GM21528 (cell line): ENCODE data around the gene TNXB.

Experiments used
- ATAC-seq: cut with Tn5 transposase; IDR thresholded peaks from one replicate; pipeline ENCODE4 v1.9.1; 2021; ENCODE audit warnings: mild to moderate bottlenecking, moderate library complexity; ENCODE audit not compliant: unreplicated experiment, low FRiP score

TNXB gene

DNA sequence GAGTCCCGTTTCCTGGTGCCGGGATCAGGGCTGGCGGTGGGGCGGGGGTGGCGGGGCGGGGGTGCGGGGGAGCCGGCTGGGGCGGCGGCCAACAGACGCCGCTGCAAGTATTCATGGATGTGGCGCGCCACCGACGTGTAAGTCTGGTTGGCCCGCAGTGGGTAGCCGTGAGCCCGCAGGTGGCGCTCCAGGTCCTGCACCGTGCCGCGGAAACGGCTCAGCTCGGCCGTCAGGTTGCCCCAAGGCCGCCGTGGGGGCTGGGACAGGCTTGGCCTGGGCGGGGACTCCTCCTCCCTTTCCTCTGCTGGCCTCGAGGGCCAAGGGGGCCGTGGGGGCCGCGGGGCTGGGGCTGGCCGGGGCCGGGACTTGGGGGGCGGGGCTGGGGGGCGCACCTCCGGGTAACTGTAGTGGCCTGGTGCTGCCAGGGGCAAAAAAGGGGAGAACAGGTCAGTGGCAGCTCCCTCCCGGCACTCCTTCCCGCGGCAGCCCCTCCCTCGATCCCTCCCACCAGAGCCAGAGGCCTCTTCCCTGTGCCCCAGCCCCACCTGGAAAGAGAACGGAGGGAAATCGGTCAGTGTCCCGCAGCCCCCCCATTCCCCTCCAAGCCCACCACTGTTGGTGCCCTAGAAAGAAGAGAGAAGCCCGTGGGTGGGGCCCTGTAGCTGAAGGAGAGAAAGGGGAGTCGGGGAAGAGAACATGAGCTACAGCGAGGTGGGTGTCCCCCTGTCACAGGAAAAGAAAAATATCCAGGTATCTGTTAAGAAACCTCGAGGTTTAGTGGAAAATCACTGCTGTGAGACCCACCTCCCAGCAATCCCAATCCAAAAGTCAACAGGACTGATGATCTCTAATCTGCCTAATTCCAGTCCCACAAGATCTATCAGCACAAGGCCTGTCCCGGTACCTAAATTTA is 21.3 kb downstream of the TNXB start:
- ATAC-seq = no peak

DNA sequence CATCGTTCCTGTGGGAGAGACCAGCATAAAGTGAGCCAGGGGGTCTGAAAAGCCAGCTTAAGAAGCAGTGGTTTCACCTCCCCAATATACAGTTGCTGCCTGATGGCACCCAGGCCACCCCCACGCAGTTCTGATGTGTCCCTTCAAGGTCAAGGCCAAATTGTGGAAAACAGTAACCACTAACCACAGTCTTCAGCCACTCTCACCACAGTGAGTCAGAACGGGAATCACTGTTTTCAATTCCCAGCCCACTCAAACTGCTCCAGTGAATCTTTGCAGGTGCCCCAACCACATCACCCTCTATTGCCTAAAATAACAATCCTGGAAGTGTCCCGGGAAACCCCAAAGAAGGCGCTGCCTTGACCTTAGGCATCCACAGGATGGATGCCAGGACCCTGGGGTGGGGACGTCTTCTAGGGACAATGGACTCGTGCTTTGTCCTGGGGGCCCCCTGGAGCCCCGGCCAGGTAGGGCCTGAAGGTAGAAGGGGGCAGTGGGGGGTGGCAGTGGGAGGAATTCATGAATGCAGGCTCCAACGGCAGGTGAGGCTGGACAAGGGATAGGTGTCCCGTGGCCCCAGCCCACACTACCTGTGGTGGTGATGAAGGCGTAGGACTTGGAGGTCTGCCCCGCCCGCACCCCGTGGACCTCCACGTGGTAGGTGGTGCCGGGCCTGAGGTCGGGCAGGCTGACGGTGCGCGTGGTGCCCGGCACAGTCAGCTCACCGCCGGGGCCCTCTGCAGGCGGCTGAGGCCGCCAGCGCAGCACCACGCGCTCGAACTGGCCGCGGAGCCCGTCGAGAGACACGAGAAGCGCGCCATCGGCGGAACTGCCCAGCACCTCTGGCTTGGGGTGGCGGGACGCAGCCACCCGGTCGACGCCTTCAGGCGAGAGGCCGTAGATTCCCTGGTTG is 22.2 kb downstream of the TNXB start:
- no peak for ATAC-seq

DNA sequence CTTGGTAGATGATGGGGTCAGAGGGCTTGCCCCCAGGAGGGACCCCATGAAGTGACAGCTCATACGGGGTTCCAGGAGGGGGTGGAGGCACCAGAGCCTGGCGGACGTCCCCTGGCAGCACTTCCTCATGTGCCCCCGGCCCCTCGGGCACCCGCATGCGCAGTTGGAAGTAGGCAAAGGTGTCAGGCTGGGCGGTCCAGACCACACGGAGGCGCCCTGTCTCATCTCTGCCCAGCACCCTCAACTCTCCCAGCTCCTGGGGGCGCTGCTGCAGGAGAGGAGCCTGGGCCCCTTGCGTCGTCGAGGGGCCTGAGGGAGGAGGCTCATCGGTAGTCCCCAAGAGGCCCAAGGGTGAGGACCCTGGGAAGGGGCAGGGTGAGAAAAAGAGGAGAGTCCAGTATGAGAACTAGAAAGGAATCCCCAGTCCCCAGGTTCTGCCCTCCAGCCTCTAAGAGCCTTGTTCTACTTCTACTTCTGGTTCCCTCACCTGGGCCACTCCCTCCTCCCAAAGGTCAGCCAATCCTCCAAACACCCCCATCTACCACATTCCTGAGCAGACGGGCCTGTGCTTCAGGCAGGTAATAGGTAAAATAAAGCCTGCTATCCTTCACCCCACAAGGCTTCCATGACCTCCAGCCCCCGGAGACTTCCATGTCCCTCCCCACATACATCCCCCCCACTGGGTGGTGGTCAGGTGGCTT is 23.2 kb downstream of the TNXB start:
- no peak for ATAC-seq

DNA sequence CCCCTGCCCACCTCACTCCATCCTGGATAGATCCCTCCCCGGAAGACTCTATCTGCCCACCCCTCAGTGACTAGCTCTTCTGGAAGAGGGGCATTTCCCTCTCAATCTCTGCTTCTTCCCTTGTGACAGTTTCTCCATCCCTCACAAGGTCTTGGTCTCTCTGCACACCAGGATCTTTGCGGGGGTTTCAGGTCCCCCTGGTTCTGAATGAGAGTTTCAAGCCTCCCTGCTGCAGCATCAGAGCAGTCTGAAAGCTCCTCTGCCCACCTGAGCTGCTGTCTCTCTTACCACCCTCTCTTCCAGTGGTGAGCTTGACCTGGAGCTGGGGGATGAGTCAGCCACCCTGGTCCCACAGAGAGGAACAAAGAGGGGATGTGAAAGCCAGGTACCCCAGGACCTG is 24.4 kb downstream of the TNXB start:
- ATAC-seq = no peak

DNA sequence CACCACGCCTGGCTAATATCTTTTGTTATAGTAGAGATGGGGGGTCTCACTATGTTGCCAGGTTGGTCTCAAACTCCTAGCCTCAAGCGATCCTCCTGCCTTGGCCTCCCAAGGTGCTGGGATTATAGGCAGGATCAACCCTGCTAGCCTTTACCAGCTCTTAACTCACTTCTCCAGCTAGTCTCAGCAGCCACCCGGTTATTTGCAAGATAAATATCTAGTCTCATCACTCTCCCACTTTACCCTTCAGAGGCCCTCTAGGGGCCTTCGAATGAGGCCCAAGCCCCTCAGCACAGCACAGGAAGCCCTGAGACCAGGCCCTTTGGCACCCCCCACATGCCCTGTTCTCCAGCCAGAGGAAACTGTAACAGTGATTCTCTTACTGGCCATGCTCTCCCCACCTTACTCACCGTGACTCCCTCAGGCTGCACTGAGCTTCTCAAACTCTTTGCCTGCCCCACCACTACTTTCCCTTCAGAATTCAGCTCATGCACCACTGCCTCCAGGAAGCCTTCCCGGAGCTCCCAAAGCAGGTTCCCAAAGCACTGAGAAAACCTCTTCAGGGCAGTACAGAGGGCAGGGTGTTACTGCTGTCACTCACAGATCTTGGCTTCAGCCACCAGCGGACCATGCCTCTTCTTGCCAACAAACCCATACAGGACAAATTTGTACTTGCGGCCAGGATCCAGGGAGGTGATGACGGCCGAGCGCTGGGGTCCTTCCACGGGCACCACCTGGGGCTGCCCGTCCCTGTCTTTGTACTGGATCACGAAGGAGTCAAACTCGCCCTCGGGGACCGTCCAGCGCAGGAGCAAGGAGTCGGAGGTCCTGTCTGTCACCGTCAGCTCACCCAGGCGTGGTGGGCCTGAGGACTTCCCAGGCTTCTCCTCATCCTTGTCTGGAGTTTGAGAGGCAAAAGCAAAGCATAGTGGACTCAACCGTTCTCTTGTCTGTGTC is 25.0 kb downstream of the TNXB start:
- ATAC-seq = no peak

DNA sequence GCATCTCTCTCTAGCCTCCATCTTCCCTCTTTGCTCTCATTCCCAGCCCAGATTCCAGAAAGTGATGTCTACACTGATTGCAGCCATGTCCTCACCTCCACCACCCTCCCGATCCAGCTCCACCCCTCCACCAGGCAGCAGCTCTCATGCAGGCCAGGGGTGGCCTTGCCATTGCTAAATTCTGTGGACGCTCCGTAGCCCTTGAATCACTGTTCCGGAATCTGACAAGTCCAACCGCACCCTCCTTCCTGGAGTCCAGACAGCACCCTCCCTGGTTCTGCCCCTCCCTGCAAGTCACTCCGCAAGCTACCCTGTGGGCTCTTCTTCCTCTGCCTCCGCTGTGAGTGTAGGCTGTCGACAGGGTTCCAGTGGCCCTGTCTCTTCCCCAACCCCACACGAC is 26.2 kb downstream of the TNXB start:
- no peak for ATAC-seq

DNA sequence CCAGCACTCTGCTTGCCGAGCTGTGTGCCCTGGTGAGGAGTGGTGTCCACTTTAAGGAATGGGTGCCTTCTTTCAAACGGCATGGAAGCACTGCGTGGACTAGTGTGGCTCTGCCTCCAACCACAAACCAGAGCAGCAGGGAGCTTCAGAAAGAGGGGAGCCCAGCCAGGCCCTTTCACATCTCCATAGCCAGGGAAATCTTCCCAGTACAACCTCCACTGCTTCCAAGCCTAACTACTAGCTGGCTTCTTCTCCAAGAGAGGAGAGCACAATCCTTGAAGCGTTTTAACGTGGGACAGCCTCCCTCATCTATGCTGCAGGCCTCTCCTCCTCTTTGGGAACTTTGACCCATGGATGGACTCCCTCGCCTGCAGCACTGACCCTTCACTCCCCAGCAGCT is 26.7 kb downstream of the TNXB start:
- no peak for ATAC-seq

DNA sequence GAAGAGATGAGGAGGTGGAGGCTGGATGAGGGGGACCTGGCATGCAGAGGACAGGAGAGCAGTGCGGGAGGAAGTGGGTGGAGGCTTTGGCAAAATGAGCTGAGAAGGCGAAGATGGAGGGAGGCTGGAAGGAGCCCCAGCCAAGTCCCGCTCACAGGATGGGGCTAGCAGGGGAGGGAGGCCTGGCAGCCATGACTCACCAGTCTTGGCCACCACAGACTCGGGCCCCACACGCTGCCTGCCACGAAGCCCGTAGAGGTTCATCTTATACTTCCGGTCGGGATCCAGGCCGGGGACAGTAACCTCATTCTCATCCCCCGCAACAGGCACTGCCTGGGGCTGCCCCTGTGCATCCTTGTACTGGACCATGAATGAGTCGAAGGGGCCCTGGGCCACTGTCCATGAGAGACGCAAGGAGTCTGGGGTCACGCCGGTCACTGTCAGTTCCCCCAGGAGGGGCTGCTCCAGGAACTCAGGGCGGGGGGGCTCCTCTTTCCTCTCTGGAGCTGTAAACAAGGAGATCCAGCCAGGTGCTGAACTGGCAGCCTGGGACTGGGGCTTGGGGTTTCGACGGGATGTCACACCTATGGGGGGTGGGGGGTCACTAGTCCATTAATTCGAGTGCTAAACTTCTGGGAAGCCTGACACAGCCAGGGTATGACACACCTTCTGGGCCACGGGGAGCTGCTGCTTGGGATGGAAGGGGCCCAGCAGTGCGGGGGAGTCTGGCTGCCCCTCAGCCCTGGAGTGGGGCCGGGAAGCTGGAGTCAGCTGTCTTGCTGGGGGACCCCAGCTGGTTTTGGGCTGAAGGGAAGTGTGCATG is 27.8 kb downstream of the TNXB start:
- ATAC-seq = no peak

DNA sequence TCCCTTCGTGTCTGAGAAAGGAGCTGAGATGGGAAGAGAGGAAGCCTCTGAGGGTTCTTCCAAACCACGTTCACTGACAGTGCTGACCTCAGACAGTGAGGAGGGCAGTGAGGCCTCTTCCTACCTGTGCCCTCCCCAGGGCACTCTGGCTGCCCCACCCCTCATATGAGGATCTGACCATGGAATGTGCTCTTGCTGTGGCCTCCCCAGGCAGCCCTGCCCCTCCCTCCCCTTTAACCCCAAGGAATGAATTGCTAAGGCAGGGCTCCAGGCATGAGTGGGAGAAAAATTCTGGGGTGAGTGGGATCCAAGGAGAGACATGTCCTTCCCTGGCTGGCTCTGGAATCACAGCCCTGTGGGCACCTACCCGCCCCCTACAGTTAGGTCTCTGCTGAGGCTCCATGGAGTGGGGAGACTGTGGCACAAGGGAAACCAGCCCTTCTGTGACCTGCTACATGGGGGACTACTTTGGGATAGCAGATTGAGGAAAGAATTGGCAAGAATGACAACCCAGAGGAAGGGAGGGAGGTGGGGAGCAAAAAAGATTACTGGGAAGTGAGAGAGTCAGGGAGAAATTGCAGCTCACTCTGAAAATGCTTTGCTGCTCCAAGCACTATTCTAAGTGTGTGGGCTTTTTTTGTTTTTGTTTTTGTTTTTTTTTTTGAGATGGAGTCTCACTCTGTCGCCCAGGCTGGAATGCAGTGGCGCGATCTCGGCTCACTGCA is 29.4 kb downstream of the TNXB start:
- no peak for ATAC-seq

DNA sequence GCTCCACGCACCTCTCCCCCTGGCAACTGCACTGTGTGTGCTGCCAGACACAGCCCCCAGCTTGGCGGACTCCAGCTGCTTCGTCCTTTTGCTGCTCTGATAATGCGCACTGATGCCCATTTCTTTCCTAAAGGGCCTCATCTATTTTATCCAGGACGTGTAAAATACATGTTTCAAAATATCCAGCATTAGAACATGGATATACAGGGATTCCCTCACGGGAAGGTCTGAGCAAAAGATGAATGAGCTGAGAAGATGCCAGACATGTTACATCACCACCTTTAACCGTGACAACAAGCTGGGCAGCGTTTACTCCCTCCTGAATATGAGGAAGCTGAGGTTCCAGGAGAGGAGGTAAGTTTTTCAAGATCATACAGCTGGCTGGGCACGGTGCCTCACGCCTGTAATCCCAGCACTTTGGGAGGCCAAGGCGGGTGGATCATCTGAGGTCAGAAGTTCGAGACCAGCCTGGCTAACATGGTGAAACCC is 32.8 kb downstream of the TNXB start:
- ATAC-seq = no peak

DNA sequence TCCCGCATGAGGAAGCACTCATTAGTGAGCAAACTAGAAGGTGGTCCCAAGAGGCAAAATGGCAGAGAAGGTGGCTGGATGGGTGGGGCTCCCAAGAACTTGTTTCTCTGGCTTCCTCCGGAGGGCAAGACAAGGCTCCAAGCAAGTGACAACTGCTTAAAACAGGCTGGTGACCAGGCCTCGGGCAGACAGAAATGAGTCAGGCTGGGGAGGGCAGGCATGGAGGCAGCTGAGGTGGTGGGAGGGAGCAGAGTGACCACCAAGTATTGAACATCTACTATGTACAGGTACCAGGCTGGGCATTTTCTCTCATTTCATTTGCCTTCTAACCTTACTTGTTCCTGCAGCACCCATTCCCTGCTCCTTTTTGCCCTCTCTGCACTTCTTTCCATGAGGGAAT is 33.4 kb downstream of the TNXB start:
- no peak for ATAC-seq

DNA sequence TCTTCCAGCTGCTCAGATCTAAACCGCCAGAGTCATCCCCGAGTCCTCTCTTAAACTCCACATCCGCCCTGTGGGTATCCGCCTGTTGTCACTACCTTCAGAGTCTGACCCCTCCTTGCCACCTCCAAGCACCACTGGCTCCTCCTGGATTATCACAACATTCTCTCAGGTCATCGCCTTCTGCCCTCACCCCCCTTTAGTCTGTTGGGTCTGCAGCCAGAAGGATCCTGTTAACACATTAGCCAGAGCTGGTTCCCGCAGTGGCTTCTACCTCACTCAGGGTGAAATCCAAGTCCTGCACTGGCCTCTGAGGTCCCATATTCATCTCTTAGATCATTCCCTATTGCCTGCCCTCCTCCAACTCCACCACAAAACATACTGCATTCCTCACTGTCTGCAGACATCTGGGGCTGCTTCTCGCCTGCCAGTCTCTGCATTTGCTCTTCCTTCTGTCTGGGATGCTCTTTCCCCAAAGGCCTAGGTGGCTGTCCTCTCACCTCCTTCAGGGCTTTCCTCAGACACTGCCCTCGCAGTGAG is 34.1 kb downstream of the TNXB start:
- ATAC-seq = no peak

DNA sequence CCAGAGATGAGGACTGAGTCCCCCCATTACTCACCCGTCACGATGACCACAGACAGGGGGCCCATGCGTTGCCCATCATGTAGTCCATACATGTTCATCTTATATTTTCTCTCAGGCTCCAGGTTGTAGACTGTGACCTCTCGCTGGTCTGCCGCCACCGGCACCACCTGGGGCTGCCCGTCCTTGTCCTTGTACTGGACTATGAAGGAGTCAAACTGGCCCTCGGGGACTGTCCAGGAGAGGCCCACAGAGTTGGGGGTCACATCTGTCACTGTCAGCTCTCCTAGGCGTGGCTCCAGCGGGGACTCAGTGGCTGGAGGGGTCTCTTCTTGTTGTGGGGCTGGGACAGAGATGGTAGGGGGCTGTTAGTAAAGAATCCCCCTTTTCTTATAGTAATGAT is 35.5 kb downstream of the TNXB start:
- ATAC-seq = no peak

DNA sequence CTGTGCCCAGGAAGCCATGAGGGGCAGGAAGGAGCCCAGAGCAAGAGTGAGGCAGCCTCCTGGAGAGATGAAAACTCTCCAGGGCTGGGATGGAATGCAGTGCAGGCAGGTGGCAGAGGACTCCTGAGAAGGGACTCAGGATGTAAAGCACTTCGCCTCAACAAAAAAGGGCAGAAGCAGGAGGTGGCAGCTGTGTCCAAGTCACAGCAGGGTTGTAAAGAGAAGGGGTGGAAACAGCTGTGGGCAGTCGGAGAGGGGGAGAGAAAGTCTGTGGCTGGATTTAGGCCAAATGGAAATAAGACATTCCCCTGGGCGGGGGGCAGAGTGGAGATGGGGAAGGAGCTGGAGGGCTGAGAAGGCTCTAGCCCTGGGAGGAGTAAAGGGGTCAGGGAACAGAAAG is 36.0 kb downstream of the TNXB start:
- ATAC-seq = no peak

DNA sequence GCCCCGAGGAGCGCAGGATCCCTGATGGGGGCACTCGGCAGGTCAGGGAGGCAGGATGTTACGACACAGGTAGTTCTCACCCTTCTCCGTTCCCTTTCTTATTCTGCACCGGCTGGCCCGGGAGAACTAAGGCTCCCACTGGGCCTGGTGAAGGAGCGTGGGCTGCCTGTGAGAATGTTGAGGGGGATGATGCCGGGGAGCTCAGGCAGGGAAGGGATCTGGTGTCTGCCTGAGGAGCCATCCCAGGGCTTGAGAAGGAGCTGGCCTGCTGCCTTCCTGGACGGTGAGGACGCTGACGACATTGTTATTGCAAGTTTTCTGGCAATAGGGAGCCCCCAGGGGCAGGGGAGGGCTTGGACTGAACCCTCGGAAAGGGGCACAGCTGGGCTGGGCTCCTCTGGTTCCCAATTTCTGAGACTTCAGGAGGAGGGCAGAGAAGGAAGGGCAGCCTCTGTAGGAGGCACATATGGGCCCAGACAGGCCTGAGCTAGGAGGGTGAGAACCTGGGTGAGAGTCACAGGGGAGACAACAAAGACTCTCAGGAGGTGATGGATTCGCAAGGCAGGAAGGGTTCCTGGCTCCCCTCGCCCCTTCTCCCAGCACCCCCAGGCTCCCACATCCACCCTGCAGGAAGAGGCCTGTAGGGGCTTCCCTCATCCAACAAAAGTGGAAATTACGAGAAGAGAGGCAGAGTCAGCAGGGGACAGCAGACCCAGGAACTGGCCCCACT is 38.2 kb downstream of the TNXB start:
- no peak for ATAC-seq

DNA sequence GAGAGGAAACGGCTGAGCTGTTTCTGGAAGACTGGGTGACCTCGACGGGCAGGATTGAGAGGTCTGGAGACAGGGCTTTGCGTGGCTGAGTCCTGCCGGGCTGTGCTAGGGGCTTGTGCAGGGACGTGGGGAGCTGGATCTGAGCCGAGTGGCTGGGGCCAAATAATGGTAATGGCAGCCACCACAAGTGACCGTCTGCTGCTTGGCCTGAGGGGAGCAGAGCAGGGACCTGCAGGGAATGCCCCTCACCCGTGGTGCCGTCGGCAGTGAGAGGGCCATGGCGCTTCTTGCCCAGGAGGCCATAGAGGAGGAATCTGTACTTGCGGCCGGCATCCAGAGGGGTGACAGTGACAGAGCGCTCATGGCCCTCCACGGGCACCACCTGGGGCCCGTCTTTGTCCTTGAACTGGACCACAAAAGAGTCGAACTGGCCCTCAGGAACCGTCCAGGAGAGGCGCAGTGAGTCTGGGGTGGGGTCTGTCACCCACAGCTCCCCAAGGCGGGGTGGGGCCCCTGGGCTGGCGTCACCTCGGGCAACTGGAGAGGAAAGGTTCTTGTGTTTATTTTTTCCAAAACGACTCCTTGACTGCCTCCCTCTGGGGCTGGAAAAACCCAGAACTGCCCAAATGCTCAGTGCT is 39.1 kb downstream of the TNXB start:
- no peak for ATAC-seq

DNA sequence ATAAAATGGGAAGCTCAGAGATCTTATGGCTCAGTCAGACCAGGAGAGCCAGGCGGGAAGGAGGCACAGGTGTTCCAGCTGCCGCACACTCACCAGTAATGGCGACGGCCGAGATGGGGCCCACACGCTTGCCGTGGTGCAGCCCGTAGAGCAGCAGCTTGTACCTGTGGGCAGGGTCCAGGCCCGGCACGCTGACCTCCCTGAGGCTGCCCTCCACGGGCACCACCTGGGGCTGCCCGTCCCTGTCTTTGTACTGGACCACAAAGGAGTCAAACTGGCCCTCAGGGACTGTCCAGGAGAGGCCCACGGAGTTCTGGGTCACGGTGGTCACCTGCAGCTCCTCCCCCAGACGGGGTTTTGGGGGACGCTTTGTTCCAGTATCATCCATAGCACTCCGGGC is 39.7 kb downstream of the TNXB start:
- ATAC-seq = no peak
